ENCODE results near the gene DDX10. TPM values are rescaled to one million over a fixed set of nuclear protein-coding genes. Genes with fewer than 3 reads are reported as not detected.

Gene DDX10
- polyA plus RNA-seq, 1 donor (not counting 4 experiments of a cell fraction or from before 2014, with no cell fraction given): 32.3 TPM

GRCh38 chr11:108643974-108644373, 20.9 kb upstream of the DDX10 start:
- dilution Hi-C loops (cut with MboI; ENCODE audit: extremely low pct_ligation_motif_present, low sequenced_read_pairs): no loop called here
- no peaks in the 10 kb centered on the region for H3K9me1 ChIP-seq (ENCODE audit: control insufficient read depth, extremely low read depth, insufficient read depth, low read length)
- TF ChIP-seq CTCF (optimal IDR thresholded peaks at IDR 0.05 in 1 of 3, IDR thresholded peaks at IDR 0.05 in 1 of 3, conservative IDR thresholded peaks at IDR 0.05 in 1 of 3; ENCODE audit: extremely low read depth in 1 of 3, insufficient read depth in 2 of 3, low read length in 3 of 3) (no peak), EZH2 (IDR thresholded peaks at IDR 0.05; ENCODE audit: low read length) (no peak)

GRCh38 chr11:108645970-108646369, 18.9 kb upstream of the DDX10 start:
- Histone ChIP-seq H3K9me1 (ENCODE audit: control insufficient read depth, extremely low read depth, insufficient read depth, low read length) (no peaks in the 10 kb centered on the region), H3K27ac (ENCODE audit: control insufficient read depth, insufficient read depth, low read length) (no peak overlapping the region), H3K4me3 (ENCODE audit: control insufficient read depth in 2 of 3, extremely low read depth in 1 of 3, insufficient read depth in 2 of 3, low read depth in 1 of 3, low read length in 3 of 3) (no peak overlapping the region), H2AFZ (ENCODE audit: control insufficient read depth, low read length) (no peak overlapping the region), H3K36me3 (ENCODE audit: control insufficient read depth in 2 of 2, extremely low read depth in 1 of 2, insufficient read depth in 2 of 2, low read length in 2 of 2) (no peaks in the 10 kb centered on the region), H3K9ac (ENCODE audit: control insufficient read depth, extremely low read depth, insufficient read depth, low read length) (no peak overlapping the region), H3K79me2 (ENCODE audit: control insufficient read depth, insufficient read depth, low read length) (no peaks in the 10 kb centered on the region), H4K20me1 (ENCODE audit: control insufficient read depth, extremely low read depth, insufficient read depth, low read length) (no peaks in the 10 kb centered on the region), H3K9me3 (ENCODE audit: control insufficient read depth, low read depth, low read length) (no peaks in the 10 kb centered on the region), H3K4me1 (ENCODE audit: control insufficient read depth, extremely low read depth, insufficient read depth, low read length) (peaks cover 19% of the 10 kb centered on the region), H3K27me3 (ENCODE audit: control insufficient read depth, extremely low read depth, insufficient read depth, low read length) (no peaks in the 10 kb centered on the region), H3K4me2 (ENCODE audit: control insufficient read depth, extremely low read depth, insufficient read depth, low read depth, low read length) (no peak overlapping the region)
- dilution Hi-C loops (cut with MboI; ENCODE audit: extremely low pct_ligation_motif_present, low sequenced_read_pairs): no loop called here
- DNase-seq (ENCODE audit: low read depth, low spot score) (no peak), FAIRE-seq (no peak)
- TF ChIP-seq EZH2 (IDR thresholded peaks at IDR 0.05; ENCODE audit: low read length): no peak
- no peak for TF ChIP-seq CTCF (optimal IDR thresholded peaks at IDR 0.05 in 1 of 3, IDR thresholded peaks at IDR 0.05 in 1 of 3, conservative IDR thresholded peaks at IDR 0.05 in 1 of 3; ENCODE audit: extremely low read depth in 1 of 3, insufficient read depth in 2 of 3, low read length in 3 of 3)

More at GRCh38 chr11:108643974-108644373, 20.9 kb upstream of the DDX10 start:
- no peaks in the 10 kb centered on the region for H3K36me3 ChIP-seq (ENCODE audit: control insufficient read depth in 2 of 2, extremely low read depth in 1 of 2, insufficient read depth in 2 of 2, low read length in 2 of 2)
- no peak for DNase-seq (ENCODE audit: low read depth, low spot score)
- H3K27me3 ChIP-seq (ENCODE audit: control insufficient read depth, extremely low read depth, insufficient read depth, low read length): no peaks in the 10 kb centered on the region
- no peak overlapping the region for H3K4me3 ChIP-seq (ENCODE audit: control insufficient read depth in 2 of 3, extremely low read depth in 1 of 3, insufficient read depth in 2 of 3, low read depth in 1 of 3, low read length in 3 of 3)
- H3K4me2 ChIP-seq (ENCODE audit: control insufficient read depth, extremely low read depth, insufficient read depth, low read depth, low read length): no peak overlapping the region
- no peak overlapping the region for H3K9ac ChIP-seq (ENCODE audit: control insufficient read depth, extremely low read depth, insufficient read depth, low read length)
- H3K79me2 ChIP-seq (ENCODE audit: control insufficient read depth, insufficient read depth, low read length): no peaks in the 10 kb centered on the region
- FAIRE-seq: no peak
- no peak overlapping the region for H2AFZ ChIP-seq (ENCODE audit: control insufficient read depth, low read length)
- no peaks in the 10 kb centered on the region for H4K20me1 ChIP-seq (ENCODE audit: control insufficient read depth, extremely low read depth, insufficient read depth, low read length)
- H3K27ac ChIP-seq (ENCODE audit: control insufficient read depth, insufficient read depth, low read length): no peak overlapping the region
- peaks cover 19% of the 10 kb centered on the region for H3K4me1 ChIP-seq (ENCODE audit: control insufficient read depth, extremely low read depth, insufficient read depth, low read length)
- no peaks in the 10 kb centered on the region for H3K9me3 ChIP-seq (ENCODE audit: control insufficient read depth, low read depth, low read length)
